Spleen (tissue), 7 donors: Measurements from ENCODE around the gene RIPK3.
"Not testable (repeated sequence)": the region's sequence is repeated elsewhere in the genome, so short reads cannot be mapped to it uniquely, and the experiment has no call there.

Source experiments
- CTCF ChIP-seq, 11 experiments: fragments of 200-600 bp in 7 of 11; fragments of 450-650 bp in 4 of 11; sonication (generic) in 4 of 11; IDR thresholded peaks in 8 of 11; conservative IDR thresholded peaks in 3 of 11; 1 replicate in 7 of 11; 2 replicates in 4 of 11; pipeline versions ENCODE4 v1.4.0 to v1.8.0; 2016 to 2021; ENCODE audit warnings: antibody characterized with exemption in 11 of 11, inconsistent platforms in 4 of 11, mild to moderate bottlenecking in 1 of 11
- POLR2A ChIP-seq, 3 donors: fragments of 450-650 bp; IDR thresholded peaks; one replicate each; pipeline ENCODE4 v1.5.1; 2017; ENCODE audit warnings: antibody characterized with exemption in 3 of 3, mild to moderate bottlenecking in 1 of 3
- POLR2AphosphoS5 ChIP-seq, 3 donors: sonication (generic); formaldehyde crosslinking; IDR thresholded peaks; one replicate each; pipeline ENCODE4 v1.5.1; 2017; ENCODE audit warnings: antibody characterized with exemption in 3 of 3
- donor health status: DM: no; HTN: no; CAD: no; lungs with moderate emphysema.
- donor health status: DM: no; HTN: no; CAD: no.
- donor health status: DM: no; HTN: no; CAD: no.

DNA sequence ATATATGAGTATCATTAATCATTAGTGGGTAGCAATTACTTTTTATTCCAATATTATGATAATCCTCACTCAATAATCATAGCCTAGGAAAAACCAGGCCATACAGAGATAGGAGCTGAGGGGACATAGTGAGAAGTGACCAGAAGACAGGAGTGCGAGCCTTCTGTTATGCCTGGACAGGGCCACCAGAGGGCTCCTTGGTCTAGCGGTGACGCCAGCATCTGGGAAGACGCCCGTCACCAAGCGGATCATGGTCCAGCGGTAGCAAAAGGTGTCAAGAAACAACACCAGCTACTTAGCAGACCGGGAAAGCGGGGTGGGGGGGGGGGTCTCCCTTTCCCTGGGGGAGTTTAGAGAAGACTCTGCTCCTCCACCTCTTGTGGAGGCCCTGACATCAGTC is 11.9 kb downstream of the RIPK3 start:
- peak; percentile 41 to 80 (median 67) for TF ChIP-seq CTCF (IDR thresholded peaks at IDR 0.05 in 8 of 11, conservative IDR thresholded peaks at IDR 0.05 in 3 of 11)
- TF ChIP-seq POLR2A (IDR thresholded peaks at IDR 0.05), result not testable (repeated sequence)
- peak in 2 of 3 donors; percentile 15 to 33 for TF ChIP-seq POLR2AphosphoS5 (IDR thresholded peaks at IDR 0.05)
